Measurements from ENCODE around the gene AK5.
A peak's percentile ranks its signal among the peaks of the same experiment; 100 is the strongest.
"Not testable (repeated sequence)": the region's sequence is repeated elsewhere in the genome, so short reads cannot be mapped to it uniquely, and the experiment has no call there.

Gene AK5

DNA sequence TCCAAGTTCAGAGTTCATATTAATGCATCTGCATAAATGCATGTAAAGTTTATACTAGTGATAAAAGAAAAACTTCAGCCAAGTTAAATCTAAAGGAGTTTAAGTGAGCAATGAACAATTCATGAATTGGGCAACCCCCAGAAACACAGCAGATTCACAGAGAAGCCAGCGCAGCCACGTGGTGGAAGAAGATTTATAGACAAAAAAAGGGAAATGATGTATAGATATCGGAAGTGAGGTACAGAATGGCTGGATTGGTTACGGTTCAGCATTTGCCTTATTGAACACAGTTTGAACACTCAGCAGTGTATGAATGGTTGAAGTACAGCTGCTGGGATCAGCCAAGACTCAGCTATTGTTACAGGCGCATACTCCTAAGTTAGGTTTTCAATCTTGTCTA, 5.7 kb downstream of the AK5 start:
- no peak for DNase-seq (ENCODE audit: low read depth)

- no peak for DNase-seq (ENCODE audit: low read depth)
Observed at GRCh38 chr1:77288275-77288674, 6.5 kb downstream of the AK5 start.

GRCh38 chr1:77290576-77290975, 8.8 kb downstream of the AK5 start:
- no peak for DNase-seq (ENCODE audit: low read depth)

GRCh38 chr1:77292551-77292950, 10.7 kb downstream of the AK5 start:
- no peak for DNase-seq (ENCODE audit: low read depth)

DNA sequence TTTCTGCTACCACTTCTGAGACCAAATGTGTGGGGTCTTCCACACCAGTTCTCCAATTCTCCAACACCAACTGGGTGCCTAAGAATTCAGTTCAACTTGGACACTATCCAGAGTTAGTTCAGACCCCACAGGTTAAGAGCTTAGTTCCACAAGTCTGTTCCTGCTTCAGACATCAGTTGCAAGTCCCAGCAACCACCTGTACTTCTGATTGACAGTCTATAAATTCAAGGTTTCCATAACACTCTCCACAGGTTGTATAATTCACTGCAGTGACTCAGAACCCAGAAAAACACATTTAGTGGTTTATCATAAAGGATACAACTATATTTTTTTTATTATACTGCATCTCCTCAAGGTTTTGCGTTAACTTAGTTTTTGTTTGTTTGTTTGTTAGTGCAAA, 18.7 kb downstream of the AK5 start:
- DNase-seq (ENCODE audit: low read depth): no peak

DNA sequence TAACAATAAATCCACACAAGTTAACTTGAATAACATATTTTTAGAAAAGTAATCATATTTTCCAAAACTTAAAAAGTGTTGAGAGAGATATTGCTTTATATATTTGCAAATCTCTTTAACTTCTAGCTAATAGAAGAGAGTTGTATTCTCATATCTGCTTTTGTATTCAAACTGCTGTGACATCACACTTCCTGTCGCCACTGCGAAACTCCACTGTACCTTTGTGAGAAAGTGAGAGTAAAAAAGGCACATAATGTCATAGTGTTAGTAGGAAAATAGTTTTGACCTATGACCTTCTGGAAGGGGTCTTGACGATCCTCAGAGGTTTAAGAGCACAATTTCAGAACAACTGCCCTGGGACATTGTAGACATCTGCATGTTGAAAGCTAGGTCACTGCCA, 21.6 kb downstream of the AK5 start:
- no peak for DNase-seq (ENCODE audit: low read depth)

GRCh38 chr1:77308889-77309621, 27.2 kb downstream of the AK5 start:
- no peak for DNase-seq (ENCODE audit: low read depth)

DNA sequence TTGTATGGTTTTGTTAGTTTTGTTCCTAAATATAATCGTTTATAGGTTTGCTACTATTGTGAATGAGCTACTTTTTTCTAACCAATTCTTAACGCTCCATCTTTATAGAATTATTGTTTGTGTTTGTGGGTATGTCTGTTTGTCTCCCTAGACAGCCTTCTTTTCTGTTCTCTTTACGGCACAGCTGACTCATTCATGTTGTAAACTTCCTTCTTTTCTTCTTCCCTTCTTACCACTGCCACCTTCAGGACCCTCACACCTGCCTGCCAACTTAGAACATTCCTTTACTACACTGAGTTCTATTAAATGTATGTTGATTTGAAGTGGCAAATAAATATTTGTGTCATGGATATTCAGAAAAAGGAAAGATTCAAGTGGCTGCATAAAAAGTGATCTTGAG, 29.1 kb downstream of the AK5 start:
- DNase-seq (ENCODE audit: low read depth): no peak

- DNase-seq (ENCODE audit: low read depth): not testable (repeated sequence)
Observed at GRCh38 chr1:77312364-77312763, 30.5 kb downstream of the AK5 start.

DNA sequence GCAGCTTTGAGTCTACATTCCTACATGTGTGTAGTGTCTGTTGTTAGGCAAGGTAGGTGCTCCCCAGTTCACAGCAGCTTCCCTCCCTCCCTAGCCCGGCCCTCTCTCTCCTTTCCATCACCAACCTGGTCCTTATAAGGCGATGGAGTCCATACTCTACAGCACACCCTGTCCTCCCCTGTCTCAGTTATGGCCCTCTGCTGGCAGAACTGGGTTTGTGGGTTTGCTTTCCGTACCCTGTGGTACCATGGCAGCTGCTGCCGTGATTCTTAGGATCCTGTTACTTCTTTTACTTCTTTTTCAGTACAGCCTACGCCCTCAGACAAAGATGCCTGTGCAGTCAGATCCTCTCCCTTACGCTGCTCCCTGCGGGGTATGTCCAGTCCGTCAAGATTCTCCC, 31.7 kb downstream of the AK5 start:
- DNase-seq (ENCODE audit: low read depth): no peak

GRCh38 chr1:77316006-77316405, 34.2 kb downstream of the AK5 start:
- DNase-seq (ENCODE audit: low read depth): no peak

GRCh38 chr1:77316966-77317365, 35.1 kb downstream of the AK5 start:
- DNase-seq (ENCODE audit: low read depth): no peak

DNA sequence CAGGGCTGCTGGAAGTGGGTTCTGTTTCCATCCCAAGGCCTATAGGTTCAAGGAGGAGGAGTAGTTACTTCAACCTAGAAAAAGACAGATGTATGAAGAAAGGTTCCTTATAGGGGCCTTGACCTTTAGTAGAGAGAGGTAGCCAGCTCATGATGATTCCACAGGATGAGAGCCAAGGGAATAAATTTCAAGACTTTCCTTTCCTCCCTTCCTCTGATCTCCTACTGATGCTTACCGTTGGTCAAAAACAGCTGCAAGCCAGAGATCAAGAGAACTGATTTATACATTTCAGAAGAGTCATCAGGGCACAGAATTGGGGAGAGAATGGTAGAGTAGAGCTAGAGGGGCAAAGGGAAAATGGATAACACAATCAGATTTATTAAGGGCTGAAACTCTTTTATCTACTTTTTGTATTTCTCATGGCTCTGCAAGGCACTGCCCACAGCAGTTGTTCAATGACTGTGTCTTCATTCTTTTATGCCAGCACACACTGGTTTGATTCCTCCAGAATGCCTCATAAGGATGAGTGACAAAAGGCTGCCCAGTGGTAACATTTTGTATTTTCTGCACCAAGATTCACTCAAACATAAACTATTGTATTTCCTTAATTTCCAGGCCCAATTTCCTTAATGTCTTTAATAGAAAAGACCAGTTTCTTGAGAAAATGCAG, 37.4 kb downstream of the AK5 start:
- DNase-seq (ENCODE audit: low read depth): peak; percentile 52

- DNase-seq (ENCODE audit: low read depth): peak; percentile 86
Observed at GRCh38 chr1:77322061-77322900, 40.5 kb downstream of the AK5 start.

DNA sequence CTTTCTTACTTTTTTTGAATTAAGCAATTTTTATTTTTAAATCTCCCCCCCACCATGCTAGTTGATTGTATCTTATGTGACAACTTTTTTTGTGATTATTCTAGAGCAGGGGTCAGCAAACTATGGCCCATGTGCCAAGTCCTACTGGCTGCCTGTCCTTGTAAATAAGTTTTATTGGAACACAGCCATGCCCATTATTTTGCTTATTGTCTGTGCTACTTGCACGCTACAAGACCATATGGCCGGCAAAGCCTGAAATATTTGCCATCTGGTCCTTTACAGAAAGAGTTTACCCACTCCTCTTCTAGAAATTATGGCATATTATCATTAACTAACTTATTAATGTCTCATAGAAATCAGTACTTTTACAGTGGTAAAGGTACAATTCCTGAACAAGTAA, 51.7 kb downstream of the AK5 start:
- no peak for DNase-seq (ENCODE audit: low read depth)

DNA sequence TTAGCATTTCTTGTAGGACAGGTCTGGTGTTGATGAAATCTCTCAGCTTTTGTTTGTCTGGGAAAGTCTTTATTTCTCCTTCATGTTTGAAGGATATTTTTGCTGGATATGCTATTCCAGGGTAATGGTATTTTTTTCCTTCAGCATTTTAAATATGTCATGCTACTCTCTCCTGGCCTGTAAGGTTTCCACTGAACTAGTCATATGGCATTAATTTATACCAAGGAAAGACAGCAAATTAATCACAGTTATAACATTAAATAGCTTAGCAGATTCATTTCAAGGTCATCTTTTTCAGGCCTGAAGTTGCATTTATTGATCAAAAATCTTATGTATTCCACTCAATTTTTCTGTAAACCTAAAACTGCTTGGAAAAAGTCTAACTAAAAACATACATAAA, 54.9 kb downstream of the AK5 start:
- DNase-seq (ENCODE audit: low read depth): no peak

GRCh38 chr1:77339326-77339725, 57.5 kb downstream of the AK5 start:
- DNase-seq (ENCODE audit: low read depth): no peak

DNA sequence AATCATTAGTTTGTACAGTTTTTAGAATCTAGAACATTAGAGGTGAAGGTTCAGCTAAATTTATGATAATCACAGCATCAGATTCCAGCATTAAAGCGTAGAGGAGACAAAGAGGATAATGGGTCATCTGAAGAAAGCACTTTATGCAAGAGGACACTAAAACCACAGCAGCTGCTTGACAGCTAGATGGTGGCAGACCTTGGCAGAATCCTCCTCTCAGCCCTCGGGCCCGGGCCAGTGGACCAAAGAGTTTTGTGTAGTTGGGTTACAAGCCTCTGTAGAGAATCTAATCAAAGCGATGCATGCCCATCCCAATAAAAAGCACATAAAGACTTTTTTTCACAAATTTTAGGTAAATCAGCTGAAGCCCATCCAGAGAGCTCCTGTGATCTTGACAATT, 59.4 kb downstream of the AK5 start:
- DNase-seq (ENCODE audit: low read depth): no peak

DNA sequence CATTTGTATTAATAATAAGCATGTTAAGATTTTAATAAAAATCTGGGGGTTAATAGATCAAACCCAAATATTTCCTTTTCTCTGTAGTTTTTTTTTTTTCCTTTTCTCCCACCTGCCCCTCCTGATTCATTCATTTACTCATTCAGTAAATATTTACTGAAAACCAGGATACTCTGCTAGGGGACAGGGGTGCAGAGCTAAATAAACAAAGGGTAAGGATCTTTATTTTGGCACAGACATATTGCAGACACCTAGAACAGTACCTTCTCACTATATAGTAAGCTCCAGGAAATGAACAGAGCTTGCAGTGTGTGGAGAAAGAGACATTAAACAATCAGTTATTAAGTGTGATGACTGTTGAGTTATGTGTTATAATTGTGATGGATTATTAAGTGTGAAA, 60.9 kb downstream of the AK5 start:
- no peak for DNase-seq (ENCODE audit: low read depth)

DNA sequence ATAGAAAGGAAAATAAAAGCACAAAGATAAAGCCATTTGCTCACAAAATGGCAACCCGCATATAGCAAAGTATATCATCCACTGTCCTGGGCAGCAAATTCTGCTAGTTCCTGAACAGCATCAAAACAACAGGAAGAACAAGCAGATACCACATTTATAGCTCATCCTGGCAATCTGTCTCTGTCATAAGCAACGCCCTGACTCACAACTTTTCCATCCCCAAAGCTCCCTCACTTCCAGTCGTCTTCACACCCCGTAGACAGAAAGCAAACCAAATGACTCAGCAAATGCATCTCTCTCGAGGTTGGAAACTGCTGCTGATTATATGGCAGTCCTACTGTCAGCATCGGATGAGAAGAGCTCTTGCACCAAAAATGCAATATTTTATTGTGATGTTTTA, 65.8 kb downstream of the AK5 start:
- DNase-seq (ENCODE audit: low read depth): peak; percentile 89

- DNase-seq (ENCODE audit: low read depth): no peak
Observed at GRCh38 chr1:77348549-77348948, 66.7 kb downstream of the AK5 start.

DNA sequence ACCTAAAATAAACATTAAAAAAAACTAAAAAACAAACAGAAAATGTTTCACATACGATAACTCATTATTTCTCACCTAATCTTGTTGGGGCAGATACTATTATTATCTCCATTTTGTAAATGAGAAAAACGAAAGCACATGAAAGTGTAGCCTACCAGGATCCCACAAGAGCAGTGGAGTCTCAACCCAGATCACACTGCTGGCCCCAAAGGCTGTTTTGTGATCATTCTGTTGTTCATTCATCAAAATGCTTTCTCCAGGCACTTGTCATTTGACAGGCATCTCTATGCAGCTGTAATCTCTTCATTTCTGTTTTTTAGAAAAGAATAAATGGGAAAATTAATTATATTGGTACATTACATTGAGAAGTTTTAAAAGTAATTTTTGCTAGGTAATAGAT, 67.5 kb downstream of the AK5 start:
- DNase-seq (ENCODE audit: low read depth): no peak

Data from HS-5 (cell line).